Fibroblast of villous mesenchyme (primary cell): ENCODE data around the gene CARD19. TPM values are rescaled to one million over a fixed set of nuclear protein-coding genes. Genes with fewer than 3 reads are reported as not detected.

Experiments used
- DNase-seq: peaks from one replicate; pipeline ENCODE4 v3.0.0-alpha.2; 2010; ENCODE audit warnings: low read depth
- H3K4me3 ChIP-seq: 2 replicates; pipeline ENCODE4 v1.5.1; 2011; ENCODE audit warnings: low read depth, mild to moderate bottlenecking, low read length
- CTCF ChIP-seq: IDR thresholded peaks from 2 replicates; pipeline ENCODE4 v1.5.1; 2012; ENCODE audit warnings: low read depth, mild to moderate bottlenecking, low read length; ENCODE audit not compliant: insufficient read depth
- total RNA-seq: library from RNA; depleted of rRNA; stranded (reverse); fragments of >200 nt; gene quantifications from 2 replicates; pipeline ENCODE4 v1.2.3, GENCODE V29; 2012

CARD19 gene
- total RNA-seq, 1 donor, result 35.8 TPM

GRCh38 chr9:93117924-93118862 lies 22.2 kb downstream of the CARD19 start:
- no peak for DNase-seq
- H3K4me3 ChIP-seq, result no peak overlapping the region
- no peak for TF ChIP-seq CTCF

GRCh38 chr9:93118863-93119702 lies 23.1 kb downstream of the CARD19 start:
- no peak for DNase-seq
- no peak for TF ChIP-seq CTCF
- H3K4me3 ChIP-seq, result no peak overlapping the region

GRCh38 chr9:93119703-93119952 lies 23.6 kb downstream of the CARD19 start:
- no peak for DNase-seq
- TF ChIP-seq CTCF, result no peak
- no peak overlapping the region for H3K4me3 ChIP-seq

GRCh38 chr9:93119953-93120845 lies 24.2 kb downstream of the CARD19 start:
- DNase-seq, result peak; percentile 98
- TF ChIP-seq CTCF, result peak; percentile 63
- H3K4me3 ChIP-seq, result no peak overlapping the region

- TF ChIP-seq CTCF, result no peak
- no peak overlapping the region for H3K4me3 ChIP-seq
- DNase-seq, result no peak
Observed at GRCh38 chr9:93120846-93121315, 24.9 kb downstream of the CARD19 start.
